ENCODE data around the gene SEPTIN14.
"Not testable (repeated sequence)": the region's sequence is repeated elsewhere in the genome, so short reads cannot be mapped to it uniquely, and the experiment has no call there.

Gene SEPTIN14

DNA sequence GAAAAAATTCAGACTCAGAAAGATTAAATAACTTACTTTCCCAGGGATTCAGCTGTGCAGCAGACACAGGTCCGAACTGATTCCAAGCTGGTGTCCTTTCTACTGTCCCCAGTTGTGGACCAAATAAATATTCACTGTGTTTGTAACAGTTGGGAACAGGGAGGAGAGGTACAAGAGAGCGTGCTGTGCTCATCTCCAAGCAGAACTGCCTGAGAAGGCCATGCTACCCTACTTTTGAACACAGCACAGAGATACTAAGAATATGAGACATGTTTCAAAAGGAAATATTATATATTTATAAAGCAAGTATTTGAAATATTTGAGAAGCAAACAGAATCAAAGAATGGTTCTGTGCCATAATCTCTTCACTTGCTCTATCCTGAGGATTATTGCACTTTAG, at the start of gene SEPTIN14:
Gene SEPTIN14, minus strand, starts transcription at position 101 of the 400 bp plus-strand sequence. CDS start 756 bp downstream, outside the sequence.
- not testable (repeated sequence) for DNase-seq

- DNase-seq, result no peak
Observed at GRCh38 chr7:55903985-55904759, 41.6 kb upstream of the SEPTIN14 start.

- not testable (repeated sequence) for DNase-seq
Observed at GRCh38 chr7:55901059-55901458, 38.5 kb upstream of the SEPTIN14 start.

- DNase-seq, result no peak
Observed at GRCh38 chr7:55898287-55898686, 35.7 kb upstream of the SEPTIN14 start.

DNA sequence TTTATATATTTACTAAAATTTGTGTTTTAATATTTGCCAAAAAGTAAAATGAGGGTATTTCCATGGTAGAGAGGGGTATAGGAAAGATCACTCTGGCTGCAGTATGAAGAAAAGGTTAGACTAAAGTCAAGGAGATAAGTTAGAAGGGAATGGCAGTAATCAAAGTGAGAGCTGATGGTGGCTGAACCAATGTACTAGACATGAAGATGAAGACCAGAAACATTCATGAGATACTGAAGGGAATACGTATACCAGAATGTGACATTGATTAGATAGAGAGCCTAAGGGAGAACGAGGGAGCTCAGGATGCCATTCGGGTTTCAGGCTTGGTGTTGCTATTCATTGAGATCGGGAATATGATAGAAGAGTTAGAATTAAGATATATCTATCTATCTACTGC, 32.5 kb upstream of the SEPTIN14 start:
- DNase-seq, result no peak

GRCh38 chr7:55893940-55894339, 31.4 kb upstream of the SEPTIN14 start:
- DNase-seq, result no peak

DNA sequence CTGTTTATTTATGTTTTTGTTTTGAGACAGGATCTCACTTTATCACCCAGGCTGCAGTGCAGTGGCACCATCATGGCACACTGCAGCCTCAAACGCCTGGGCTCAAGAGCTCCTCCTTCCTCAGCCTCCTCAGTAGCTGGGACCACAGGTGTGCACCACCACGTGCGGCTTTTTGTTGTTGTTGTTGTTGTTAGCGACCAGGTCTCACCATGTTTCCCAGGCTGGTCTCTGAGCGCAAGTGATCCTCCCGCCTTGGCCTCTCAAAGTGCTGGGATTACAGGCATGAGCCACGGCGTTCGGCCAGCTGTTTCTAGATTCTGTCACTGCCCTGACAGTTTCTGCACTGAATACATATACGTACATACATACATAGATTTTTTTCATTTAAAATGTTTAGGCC, 25.8 kb upstream of the SEPTIN14 start:
- not testable (repeated sequence) for DNase-seq

DNA sequence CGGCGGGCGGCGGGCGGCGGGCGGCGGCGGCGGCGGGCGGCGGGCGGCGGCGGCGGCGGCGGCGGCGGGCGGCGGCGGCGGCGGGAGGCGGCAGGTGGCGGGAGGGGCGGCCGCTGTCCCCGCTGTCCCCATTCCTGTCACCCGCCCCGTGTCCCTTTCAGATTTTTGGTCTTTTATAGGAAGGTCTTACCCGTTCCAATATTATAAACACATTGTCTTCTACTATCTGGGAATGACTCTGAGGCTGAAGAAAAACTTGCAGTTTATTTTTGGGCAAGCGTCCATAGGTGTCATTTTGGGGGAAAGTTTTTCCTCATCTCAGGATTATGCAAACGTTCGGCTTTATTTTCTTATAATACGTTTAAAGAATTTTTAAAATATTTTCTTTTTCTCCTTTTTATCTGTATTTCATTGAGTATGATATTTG, 25.3 kb upstream of the SEPTIN14 start:
- no peak for DNase-seq

- DNase-seq, result no peak
Observed at GRCh38 chr7:55884321-55884720, 21.8 kb upstream of the SEPTIN14 start.

GRCh38 chr7:55878691-55879090, 16.1 kb upstream of the SEPTIN14 start:
- DNase-seq, result no peak

DNA sequence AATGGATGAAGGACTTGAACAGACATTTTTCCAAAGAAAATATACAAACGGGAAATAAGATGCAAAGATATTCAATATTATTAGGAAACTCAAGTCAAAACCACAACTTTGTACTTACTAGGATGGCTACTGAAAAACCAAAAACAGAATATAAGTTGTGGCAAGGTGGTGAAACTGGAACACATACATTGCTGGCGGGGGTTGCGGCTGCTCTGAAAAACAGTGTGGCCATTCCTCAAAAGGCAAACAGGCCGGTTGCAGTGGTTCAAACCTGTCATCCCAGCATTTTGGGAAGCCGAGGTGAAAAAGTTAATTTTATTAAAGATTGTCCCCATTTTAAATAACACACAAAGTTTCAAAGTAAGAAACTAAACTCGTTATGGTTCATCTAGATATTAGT, 14.8 kb upstream of the SEPTIN14 start:
- DNase-seq, result no peak

DNA sequence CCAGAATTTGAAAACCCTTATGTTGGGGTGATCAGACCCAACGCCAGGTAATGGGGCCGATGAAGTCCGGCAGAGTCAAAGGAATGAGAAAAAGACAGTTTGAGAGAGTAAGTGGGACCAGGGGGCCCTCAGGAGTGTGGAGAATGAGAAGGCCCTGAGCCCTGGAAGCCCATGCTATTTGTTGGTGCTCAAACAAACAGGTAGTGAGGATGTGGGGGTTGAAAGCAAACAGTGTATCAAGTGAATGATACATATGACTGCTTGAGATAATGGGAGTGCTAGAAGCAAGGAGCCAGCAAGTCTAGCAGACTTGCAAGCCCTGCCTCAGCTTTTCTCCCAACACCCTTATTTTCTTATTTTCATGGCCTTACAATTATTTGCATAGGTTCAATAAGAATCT, 11.2 kb upstream of the SEPTIN14 start:
- DNase-seq, result no peak

- DNase-seq, result no peak
Observed at GRCh38 chr7:55871932-55872485, 9.5 kb upstream of the SEPTIN14 start.

- DNase-seq, result not testable (repeated sequence)
Observed at GRCh38 chr7:55868989-55869388, 6.4 kb upstream of the SEPTIN14 start.

DNA sequence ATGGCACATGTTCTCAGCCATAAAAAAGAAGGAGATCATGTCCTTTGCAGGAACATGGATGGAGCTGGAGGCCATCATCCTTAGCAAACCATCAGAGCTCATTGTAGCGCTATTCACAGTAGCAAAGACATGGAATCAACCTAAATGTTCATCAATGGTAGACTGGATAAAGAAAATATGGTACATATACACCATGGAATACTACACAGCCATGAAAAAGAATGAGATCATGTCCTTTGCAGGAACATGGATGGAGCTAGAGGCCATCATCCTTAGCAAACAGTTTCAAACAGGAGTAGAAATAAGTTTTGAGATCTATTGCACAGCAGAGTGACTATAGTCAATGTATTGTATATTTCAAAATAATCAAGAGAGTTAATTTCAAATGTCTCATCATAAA, 17.4 kb downstream of the SEPTIN14 start:
- not testable (repeated sequence) for DNase-seq

- DNase-seq, result no peak
Observed at GRCh38 chr7:55838595-55838994, 24.0 kb downstream of the SEPTIN14 start.

DNA sequence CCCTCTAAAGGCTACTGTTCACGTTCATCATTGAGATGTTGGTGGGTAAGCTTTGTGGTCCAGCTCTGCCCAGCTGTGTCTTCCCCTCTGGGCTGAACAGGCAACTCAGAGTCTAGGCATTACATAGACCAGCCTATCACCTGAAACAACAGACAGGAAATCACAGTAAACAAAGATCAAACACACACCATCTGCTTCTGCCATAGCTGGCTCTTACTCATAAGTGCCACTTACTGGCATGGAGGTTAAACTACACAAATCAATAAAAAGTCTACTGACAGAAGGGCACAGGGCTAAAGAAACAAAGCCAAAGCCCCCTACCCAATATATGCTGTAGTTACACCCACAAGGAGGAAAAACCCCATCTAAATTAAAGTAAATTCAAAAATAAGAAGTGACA, 35.0 kb downstream of the SEPTIN14 start:
- no peak for DNase-seq

GRCh38 chr7:55818686-55819085, 43.9 kb downstream of the SEPTIN14 start:
- no peak for DNase-seq

DNA sequence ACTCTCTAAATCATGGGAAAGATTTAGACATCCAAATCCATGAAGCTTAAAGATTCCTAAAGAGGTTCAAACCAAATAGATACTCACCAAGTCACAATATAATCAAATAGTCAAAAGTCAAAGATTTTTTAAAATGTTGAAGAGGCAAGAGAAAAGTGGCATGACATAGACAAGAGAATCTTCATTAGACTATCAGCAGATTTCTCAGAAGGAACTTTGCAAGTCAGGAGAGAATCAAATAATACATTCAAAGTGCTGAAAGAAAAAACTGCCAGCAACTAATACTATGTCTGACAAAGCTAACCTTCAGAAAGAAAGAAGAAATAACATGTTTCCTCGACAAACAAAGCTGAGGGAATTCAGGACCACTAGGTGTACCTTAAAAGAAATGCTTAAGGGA, 65.3 kb downstream of the SEPTIN14 start:
- DNase-seq, result not testable (repeated sequence)

- no peak for DNase-seq
Observed at GRCh38 chr7:55794527-55794926, 68.0 kb downstream of the SEPTIN14 start.

- DNase-seq, result no peak
Observed at GRCh38 chr7:55792048-55792447, 70.5 kb downstream of the SEPTIN14 start.

GRCh38 chr7:55787796-55788195, 74.8 kb downstream of the SEPTIN14 start:
- DNase-seq, result no peak

- no peak for DNase-seq
Observed at GRCh38 chr7:55786901-55787300, 75.7 kb downstream of the SEPTIN14 start.

GRCh38 chr7:55785444-55785843, 77.1 kb downstream of the SEPTIN14 start:
- not testable (repeated sequence) for DNase-seq

DNA sequence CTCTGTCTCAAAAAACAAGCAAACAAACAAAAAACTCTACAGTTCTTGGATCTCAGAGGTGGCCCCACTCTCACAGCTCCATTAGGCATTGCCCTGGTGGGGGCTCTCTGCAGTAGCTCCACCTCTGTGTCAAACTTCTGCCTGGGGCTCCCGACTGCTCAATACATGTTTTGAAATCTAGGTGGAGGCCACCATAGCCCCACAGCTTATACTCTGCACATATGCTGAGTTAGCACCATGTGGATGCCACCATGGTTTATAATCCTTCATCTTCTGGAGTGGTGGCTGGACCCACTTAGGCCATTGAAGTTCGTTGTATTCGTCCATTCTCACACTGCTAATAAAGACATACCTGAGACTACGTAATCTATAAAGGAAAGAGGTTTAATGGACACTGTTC, 78.4 kb downstream of the SEPTIN14 start:
- DNase-seq, result no peak
